GM12874 (cell line): ENCODE measurements around the gene DNMT3A.

Experiments used
- TF ChIP-seq, protein P1 (sequence below): IDR thresholded peaks from 2 replicates; pipeline ENCODE4 v1.5.1; 2011; ENCODE audit warnings: low read depth, mild to moderate bottlenecking, control low read depth, low read length, moderate library complexity; ENCODE audit not compliant: insufficient read depth

Gene DNMT3A

DNA sequence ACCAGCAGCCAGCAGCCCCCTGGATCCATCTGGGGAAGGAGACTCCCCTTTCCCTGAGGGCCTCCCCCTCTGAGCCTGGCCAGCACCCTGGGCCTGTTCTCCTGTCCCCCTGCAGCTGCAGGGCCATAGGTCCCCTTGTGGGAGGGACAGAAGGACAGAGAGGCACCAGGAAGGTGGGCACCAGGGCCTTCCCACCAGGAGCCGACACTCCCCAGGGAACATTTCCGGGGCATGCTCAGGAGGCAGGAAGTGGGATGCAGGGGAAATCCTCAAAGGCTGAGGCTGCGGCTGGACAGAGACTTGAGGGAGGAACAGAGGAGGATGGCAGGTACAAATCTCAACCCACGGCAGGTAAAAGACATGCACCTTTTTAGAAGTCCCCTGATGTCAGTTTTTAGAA lies 14.4 kb upstream of the DNMT3A start:
- TF ChIP-seq, protein P1, sequence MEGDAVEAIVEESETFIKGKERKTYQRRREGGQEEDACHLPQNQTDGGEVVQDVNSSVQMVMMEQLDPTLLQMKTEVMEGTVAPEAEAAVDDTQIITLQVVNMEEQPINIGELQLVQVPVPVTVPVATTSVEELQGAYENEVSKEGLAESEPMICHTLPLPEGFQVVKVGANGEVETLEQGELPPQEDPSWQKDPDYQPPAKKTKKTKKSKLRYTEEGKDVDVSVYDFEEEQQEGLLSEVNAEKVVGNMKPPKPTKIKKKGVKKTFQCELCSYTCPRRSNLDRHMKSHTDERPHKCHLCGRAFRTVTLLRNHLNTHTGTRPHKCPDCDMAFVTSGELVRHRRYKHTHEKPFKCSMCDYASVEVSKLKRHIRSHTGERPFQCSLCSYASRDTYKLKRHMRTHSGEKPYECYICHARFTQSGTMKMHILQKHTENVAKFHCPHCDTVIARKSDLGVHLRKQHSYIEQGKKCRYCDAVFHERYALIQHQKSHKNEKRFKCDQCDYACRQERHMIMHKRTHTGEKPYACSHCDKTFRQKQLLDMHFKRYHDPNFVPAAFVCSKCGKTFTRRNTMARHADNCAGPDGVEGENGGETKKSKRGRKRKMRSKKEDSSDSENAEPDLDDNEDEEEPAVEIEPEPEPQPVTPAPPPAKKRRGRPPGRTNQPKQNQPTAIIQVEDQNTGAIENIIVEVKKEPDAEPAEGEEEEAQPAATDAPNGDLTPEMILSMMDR = no peak

- TF ChIP-seq, protein P1 = no peak
Measured at GRCh38 chr2:25355270-25355669, 13.5 kb upstream of the DNMT3A start.

GRCh38 chr2:25354116-25354515 lies 12.4 kb upstream of the DNMT3A start:
- TF ChIP-seq, protein P1 = no peak

DNA sequence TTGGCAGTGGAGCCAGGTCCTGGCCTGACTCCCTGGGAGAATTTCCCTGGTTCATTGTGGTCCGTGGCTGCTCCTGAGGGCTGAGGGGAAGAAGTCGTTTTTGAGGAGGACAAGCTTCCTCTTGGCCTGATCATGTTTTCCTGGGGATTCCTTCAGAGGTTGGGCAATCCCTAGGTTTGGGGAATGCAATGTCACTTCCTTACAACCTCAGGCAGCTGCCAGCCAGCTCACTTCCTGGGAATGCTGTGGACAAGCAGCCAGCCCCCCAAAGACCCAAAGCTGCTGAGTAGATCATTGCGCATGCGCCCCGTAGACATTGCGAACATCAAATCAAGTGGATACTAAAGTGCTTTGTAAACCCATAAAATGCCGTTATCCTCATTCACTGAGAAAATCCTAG lies 7.7 kb upstream of the DNMT3A start:
- TF ChIP-seq, protein P1 = no peak

DNA sequence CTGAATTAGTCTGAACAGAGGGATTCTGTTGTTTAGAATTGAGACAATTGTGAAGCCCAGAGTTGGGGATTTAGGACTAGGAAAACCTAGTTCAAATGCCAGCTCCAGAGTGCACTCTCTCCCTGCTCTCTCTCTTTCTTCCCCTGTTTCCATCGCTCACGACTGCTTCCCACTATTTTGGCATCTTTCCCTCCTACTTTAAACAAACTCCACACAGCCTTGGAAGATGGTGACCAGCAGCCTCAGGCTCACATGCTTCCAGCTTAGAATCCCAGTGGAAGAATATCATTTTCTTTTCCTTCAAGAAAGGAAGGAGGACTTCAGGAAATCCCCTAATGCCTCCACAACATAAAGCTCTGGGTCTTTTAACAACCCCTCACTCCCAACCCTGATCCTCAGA lies 6.1 kb upstream of the DNMT3A start:
- TF ChIP-seq, protein P1 = no peak

DNA sequence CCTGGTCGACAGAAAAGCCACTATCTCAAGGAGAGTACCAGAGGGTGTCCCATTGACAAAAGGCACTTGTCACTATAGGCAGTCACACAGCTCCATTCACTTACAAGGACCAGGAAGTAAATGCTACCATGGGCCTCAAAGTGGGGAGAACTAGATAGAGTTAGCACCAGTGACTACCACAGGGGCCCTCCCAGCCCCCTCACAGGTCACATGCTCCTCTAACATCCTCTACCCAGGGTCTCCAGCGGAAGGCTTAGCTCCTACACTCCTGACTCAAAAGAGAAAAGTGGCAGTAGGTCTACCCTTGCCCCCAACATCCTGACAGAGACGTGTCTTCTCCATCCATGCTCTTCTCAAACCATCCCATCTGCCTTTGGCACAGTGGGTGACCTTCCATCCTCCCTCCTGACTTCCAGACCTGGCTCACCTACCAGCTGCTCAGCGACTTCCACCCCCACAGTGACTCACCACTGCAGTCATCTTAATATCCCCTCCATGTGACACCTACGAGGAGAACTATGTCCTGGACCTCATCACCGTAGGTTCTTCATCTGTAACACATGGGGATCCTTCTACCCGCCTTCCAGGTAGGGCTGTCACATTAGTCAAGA lies 5.6 kb upstream of the DNMT3A start:
- TF ChIP-seq, protein P1 = no peak

- TF ChIP-seq, protein P1 = no peak
Measured at GRCh38 chr2:25343187-25343825, 1.6 kb upstream of the DNMT3A start.
